DOHH2 (cell line): Measurements from ENCODE around the gene QKI.
"Not testable (repeated sequence)": the region's sequence is repeated elsewhere in the genome, so short reads cannot be mapped to it uniquely, and the experiment has no call there.

Experiments
- H3F3A ChIP-seq: fragments of 200-600 bp; sonication (generic), shearing (Covaris generic); 2 replicates; pipeline ENCODE4 v1.6.0; 2016; ENCODE audit warnings: antibody characterized with exemption, mild to moderate bottlenecking; ENCODE audit not compliant: control insufficient read depth, insufficient read depth
- H3K27ac ChIP-seq: fragments of 200-600 bp; sonication (generic); 2 replicates; pipeline ENCODE4 v1.5.1; 2014; ENCODE audit warnings: low read depth, mild to moderate bottlenecking, low read length, moderate library complexity
- H3K27me3 ChIP-seq: fragments of 200-600 bp; sonication (generic); 2 replicates; pipeline ENCODE4 v1.6.1; 2014; ENCODE audit warnings: mild to moderate bottlenecking, low read length, mixed read lengths; ENCODE audit not compliant: control insufficient read depth
- H3K36me3 ChIP-seq: fragments of 200-600 bp; sonication (generic); 2 replicates; pipeline ENCODE4 v1.6.1; 2014; ENCODE audit warnings: mild to moderate bottlenecking, low read length, moderate library complexity, mixed read lengths; ENCODE audit not compliant: control insufficient read depth
- H3K4me1 ChIP-seq: fragments of 200-600 bp; sonication (generic); 2 replicates; pipeline ENCODE4 v1.6.1; 2014; ENCODE audit warnings: mild to moderate bottlenecking, low read length, mixed read lengths; ENCODE audit not compliant: control insufficient read depth
- H3K4me2 ChIP-seq: fragments of 200-600 bp; sonication (generic); 2 replicates; pipeline ENCODE4 v1.6.0; 2014; ENCODE audit warnings: mild to moderate bottlenecking, low read length, moderate library complexity
- H3K4me3 ChIP-seq: fragments of 200-600 bp; sonication (generic); 2 replicates; pipeline ENCODE4 v1.5.1; 2014; ENCODE audit warnings: mild to moderate bottlenecking, low read length, mixed read lengths
- H3K79me2 ChIP-seq: fragments of 200-600 bp; sonication (generic); 2 replicates; pipeline ENCODE4 v1.6.1; 2014; ENCODE audit warnings: mild to moderate bottlenecking, low read length, mixed read lengths; ENCODE audit not compliant: control insufficient read depth
- H3K9me2 ChIP-seq: fragments of 200-600 bp; sonication (generic); replicated peaks from 2 replicates; pipeline ENCODE4 v1.6.1; 2014; ENCODE audit warnings: mild to moderate bottlenecking, low read length, mixed read lengths; ENCODE audit not compliant: control insufficient read depth
- H3K9me3 ChIP-seq: fragments of 200-600 bp; sonication (generic); 2 replicates; pipeline ENCODE4 v1.6.1; 2014; ENCODE audit warnings: antibody characterized with exemption, low read length, mixed read lengths; ENCODE audit not compliant: control insufficient read depth, insufficient read depth
- H4K20me1 ChIP-seq: fragments of 200-600 bp; sonication (generic); 2 replicates; pipeline ENCODE4 v1.6.0; 2014; ENCODE audit warnings: low read depth, mild to moderate bottlenecking, antibody characterized with exemption, low read length, moderate library complexity; ENCODE audit not compliant: control insufficient read depth, insufficient read depth
- CTCF ChIP-seq: fragments of 200-600 bp; sonication (generic); IDR thresholded peaks from one replicate; pipeline ENCODE4 v1.5.1; 2014; ENCODE audit warnings: antibody characterized with exemption, mild to moderate bottlenecking, low read depth, low read length; ENCODE audit not compliant: poor library complexity, severe bottlenecking
- EZH2phosphoT487 ChIP-seq: fragments of 200-600 bp; sonication (generic); IDR thresholded peaks from 2 replicates; pipeline ENCODE4 v1.6.1; 2017; ENCODE audit warnings: borderline replicate concordance, mild to moderate bottlenecking, antibody characterized with exemption, low read length, moderate library complexity, mixed read lengths

QKI gene

GRCh38 chr6:163588220-163588919 is 173.9 kb downstream of the QKI start:
- H3K27ac ChIP-seq, result no peak overlapping the region
- no peaks in the 10 kb centered on the region for H3K79me2 ChIP-seq
- peaks cover 10% of the 10 kb centered on the region; the same call in 1 of the 2 replicates for H3K9me3 ChIP-seq
- H3K4me1 ChIP-seq, result no peaks in the 10 kb centered on the region
- no peaks in the 10 kb centered on the region for H3K36me3 ChIP-seq
- H3K27me3 ChIP-seq, result no peaks in the 10 kb centered on the region
- H3K9me2 ChIP-seq, result no peaks in the 10 kb centered on the region
- H3K4me2 ChIP-seq, result no peak overlapping the region
- no peaks in the 10 kb centered on the region for H3F3A ChIP-seq
- no peak overlapping the region for H3K4me3 ChIP-seq
- no peak for TF ChIP-seq CTCF
- TF ChIP-seq EZH2phosphoT487, result no peak
- no peaks in the 10 kb centered on the region for H4K20me1 ChIP-seq

GRCh38 chr6:163589387-163589786 is 174.9 kb downstream of the QKI start:
- Histone ChIP-seq H3K9me3 (peaks cover 10% of the 10 kb centered on the region; the same call in 1 of the 2 replicates), H4K20me1 (no peaks in the 10 kb centered on the region), H3K36me3 (no peaks in the 10 kb centered on the region), H3K4me3 (no peak overlapping the region), H3F3A (no peaks in the 10 kb centered on the region), H3K9me2 (no peaks in the 10 kb centered on the region), H3K27me3 (no peaks in the 10 kb centered on the region), H3K4me1 (no peaks in the 10 kb centered on the region), H3K27ac (no peak overlapping the region), H3K79me2 (no peaks in the 10 kb centered on the region), H3K4me2 (no peak overlapping the region)
- no peak for TF ChIP-seq EZH2phosphoT487
- no peak for TF ChIP-seq CTCF

- H3K9me2 ChIP-seq, H4K20me1 ChIP-seq, H3K4me3 ChIP-seq, H3K4me1 ChIP-seq, H3K27me3 ChIP-seq, H3K79me2 ChIP-seq, H3F3A ChIP-seq, H3K4me2 ChIP-seq, H3K36me3 ChIP-seq, H3K27ac ChIP-seq: not testable (repeated sequence)
- peaks cover 10% of the 10 kb centered on the region; the same call in 1 of the 2 replicates for H3K9me3 ChIP-seq
These were observed 175.6 kb downstream of the QKI start for GRCh38 chr6:163590132-163590531.

GRCh38 chr6:163592872-163593271 is 178.4 kb downstream of the QKI start:
- H3K4me3 ChIP-seq, result no peak overlapping the region
- no peak overlapping the region for H3K4me2 ChIP-seq
- H3K27ac ChIP-seq, result no peak overlapping the region
- H3K9me2 ChIP-seq, result no peaks in the 10 kb centered on the region
- H3F3A ChIP-seq, result no peaks in the 10 kb centered on the region
- H4K20me1 ChIP-seq, result no peaks in the 10 kb centered on the region
- no peak for TF ChIP-seq EZH2phosphoT487
- TF ChIP-seq CTCF, result no peak
- H3K79me2 ChIP-seq, result no peaks in the 10 kb centered on the region
- peaks cover 10% of the 10 kb centered on the region; the same call in 1 of the 2 replicates for H3K9me3 ChIP-seq
- H3K4me1 ChIP-seq, result no peaks in the 10 kb centered on the region
- no peaks in the 10 kb centered on the region for H3K36me3 ChIP-seq
- H3K27me3 ChIP-seq, result no peaks in the 10 kb centered on the region
